Measurements from ENCODE around the gene HBEGF.

Gene HBEGF

GRCh38 chr5:140336388-140336787 is 10.0 kb downstream of the HBEGF start:
- DNase-seq (ENCODE audit: low read depth in 3 of 3) = no peak

- DNase-seq (ENCODE audit: low read depth in 3 of 3) = no peak
These were observed 14.8 kb downstream of the HBEGF start for GRCh38 chr5:140331638-140332037.

- no peak for DNase-seq (ENCODE audit: low read depth in 3 of 3)
These were observed 16.5 kb downstream of the HBEGF start for GRCh38 chr5:140329739-140330481.

- DNase-seq (ENCODE audit: low read depth in 3 of 3) = no peak
These were observed 18.2 kb downstream of the HBEGF start for GRCh38 chr5:140328036-140328764.

- DNase-seq (ENCODE audit: low read depth in 3 of 3) = no peak
These were observed 18.8 kb downstream of the HBEGF start for GRCh38 chr5:140327589-140327988.

- no peak for DNase-seq (ENCODE audit: low read depth in 3 of 3)
These were observed 20.9 kb downstream of the HBEGF start for GRCh38 chr5:140325486-140325885.

- DNase-seq (ENCODE audit: low read depth in 3 of 3) = no peak
These were observed 21.7 kb downstream of the HBEGF start for GRCh38 chr5:140324617-140325241.

GRCh38 chr5:140324041-140324600 is 22.3 kb downstream of the HBEGF start:
- no peak for DNase-seq (ENCODE audit: low read depth in 3 of 3)

- DNase-seq (ENCODE audit: low read depth in 3 of 3) = no peak
These were observed 23.4 kb downstream of the HBEGF start for GRCh38 chr5:140322751-140323731.

GRCh38 chr5:140321796-140322195 is 24.6 kb downstream of the HBEGF start:
- no peak for DNase-seq (ENCODE audit: low read depth in 3 of 3)

GRCh38 chr5:140319833-140320232 is 26.6 kb downstream of the HBEGF start:
- no peak for DNase-seq (ENCODE audit: low read depth in 3 of 3)

GRCh38 chr5:140318792-140319191 is 27.6 kb downstream of the HBEGF start:
- DNase-seq (ENCODE audit: low read depth in 3 of 3) = no peak

- no peak for DNase-seq (ENCODE audit: low read depth in 3 of 3)
These were observed 28.5 kb downstream of the HBEGF start for GRCh38 chr5:140317859-140318258.

- DNase-seq (ENCODE audit: low read depth in 3 of 3) = no peak
These were observed 33.6 kb downstream of the HBEGF start for GRCh38 chr5:140312791-140313189.

GRCh38 chr5:140312067-140312790 is 34.2 kb downstream of the HBEGF start:
- DNase-seq (ENCODE audit: low read depth in 3 of 3) = no peak

GRCh38 chr5:140311011-140311467 is 35.4 kb downstream of the HBEGF start:
- DNase-seq (ENCODE audit: low read depth in 3 of 3) = no peak

GRCh38 chr5:140310434-140310833 is 36.0 kb downstream of the HBEGF start:
- DNase-seq (ENCODE audit: low read depth in 3 of 3) = no peak

- DNase-seq (ENCODE audit: low read depth in 3 of 3) = no peak
These were observed 36.6 kb downstream of the HBEGF start for GRCh38 chr5:140309706-140310249.

- DNase-seq (ENCODE audit: low read depth in 3 of 3) = no peak
These were observed 40.9 kb downstream of the HBEGF start for GRCh38 chr5:140305471-140305870.

GRCh38 chr5:140303966-140304365 is 42.4 kb downstream of the HBEGF start:
- no peak for DNase-seq (ENCODE audit: low read depth in 3 of 3)

All from stimulated activated CD4-positive, alpha-beta T cell treated with anti-CD3 and anti-CD28 coated beads, TNF-alpha, amount 100 ng/mL, for 4 hours (primary cell).